GM23338 (cell line): ENCODE results near the gene GRIK2. TPM values are rescaled to one million over a fixed set of nuclear protein-coding genes. Genes with fewer than 3 reads are reported as not detected.

Source experiments
- ATAC-seq: fragments of 200-7000 bp; cut with Tn5 transposase; 3 replicates; pipeline ENCODE4 v1.9.1; 2020
- DNase-seq: peaks from one replicate; pipeline ENCODE4 v3.0.0-alpha.2; 2015; ENCODE audit warnings: low spot score
- H2AFZ ChIP-seq: fragments of 200-600 bp; sonication (generic); 2 replicates; pipeline ENCODE4 v1.8.0; 2016; ENCODE audit warnings: antibody characterized with exemption, mild to moderate bottlenecking, moderate library complexity
- H3F3A ChIP-seq: fragments of 200-600 bp; sonication (generic); replicated peaks from 2 replicates; pipeline ENCODE4 v1.8.0; 2017; ENCODE audit warnings: antibody characterized with exemption, mixed run types, low read depth
- H3K27ac ChIP-seq: fragments of 200-600 bp; sonication (generic); 2 replicates; pipeline ENCODE4 v1.6.1; 2016; ENCODE audit warnings: low read depth
- H3K27me3 ChIP-seq: fragments of 200-600 bp; sonication (generic); 2 replicates; pipeline ENCODE4 v1.8.0; 2016; ENCODE audit warnings: mild to moderate bottlenecking, mixed run types, moderate library complexity; ENCODE audit not compliant: insufficient read depth
- H3K36me3 ChIP-seq: fragments of 200-600 bp; sonication (generic); 2 replicates; pipeline ENCODE4 v1.8.0; 2016; ENCODE audit warnings: mild to moderate bottlenecking; ENCODE audit not compliant: insufficient read depth
- H3K4me1 ChIP-seq: fragments of 200-600 bp; sonication (generic); 2 replicates; pipeline ENCODE4 v1.8.0; 2016; ENCODE audit warnings: mild to moderate bottlenecking, moderate library complexity; ENCODE audit not compliant: insufficient read depth
- H3K4me2 ChIP-seq: fragments of 200-600 bp; sonication (generic); 2 replicates; pipeline ENCODE4 v1.7.1; 2017; ENCODE audit warnings: mixed run types
- H3K4me3 ChIP-seq: fragments of 200-600 bp; sonication (generic); 2 replicates; pipeline ENCODE4 v1.6.1; 2016; ENCODE audit warnings: mixed run types
- H3K79me2 ChIP-seq: fragments of 200-600 bp; sonication (generic); replicated peaks from 2 replicates; pipeline ENCODE4 v1.8.0; 2017; ENCODE audit warnings: mild to moderate bottlenecking; ENCODE audit not compliant: insufficient read depth
- H3K9me2 ChIP-seq: fragments of 200-600 bp; sonication (generic); 2 replicates; pipeline ENCODE4 v1.8.0; 2017; ENCODE audit not compliant: insufficient read depth
- H4K20me1 ChIP-seq: fragments of 200-600 bp; sonication (generic); replicated peaks from 2 replicates; pipeline ENCODE4 v1.8.0; 2017; ENCODE audit warnings: mild to moderate bottlenecking; ENCODE audit not compliant: insufficient read depth
- H3K27ac Mint-ChIP-seq: 2 replicates; pipeline ENCODE4 v1.8.0; 2020; ENCODE audit warnings: inconsistent platforms, mild to moderate bottlenecking, moderate library complexity, mixed read lengths
- H3K27me3 Mint-ChIP-seq: 3 replicates; pipeline ENCODE4 v1.8.0; 2022; ENCODE audit warnings: low read depth, mild to moderate bottlenecking, moderate library complexity, mixed read lengths, inconsistent platforms; ENCODE audit not compliant: insufficient read depth, poor library complexity
- H3K36me3 Mint-ChIP-seq: 3 replicates; pipeline ENCODE4 v1.8.0; 2021; ENCODE audit warnings: low read depth, mild to moderate bottlenecking, inconsistent platforms, moderate library complexity, mixed read lengths
- H3K4me1 Mint-ChIP-seq: 3 replicates; pipeline ENCODE4 v1.8.0; 2020; ENCODE audit warnings: mild to moderate bottlenecking, inconsistent platforms, mixed read lengths
- H3K4me3 Mint-ChIP-seq: 3 replicates; pipeline ENCODE4 v1.8.0; 2021; ENCODE audit warnings: moderate library complexity, mild to moderate bottlenecking, inconsistent platforms, mixed read lengths
- H3K9me3 Mint-ChIP-seq: 3 replicates; pipeline ENCODE4 v1.8.0; 2020; ENCODE audit warnings: moderate library complexity, mild to moderate bottlenecking, inconsistent platforms, mixed read lengths
- CREB1 ChIP-seq: fragments of 250-450 bp; sonication (Bioruptor Pico); IDR thresholded peaks from 2 replicates; pipeline ENCODE4 v1.5.0; 2020; ENCODE audit warnings: low read depth, mild to moderate bottlenecking, moderate library complexity
- EZH2 ChIP-seq: fragments of 200-600 bp; sonication (generic); IDR thresholded peaks from one replicate; pipeline ENCODE4 v1.8.0; 2017; ENCODE audit warnings: antibody characterized with exemption, mild to moderate bottlenecking, low read depth; ENCODE audit not compliant: unreplicated experiment
- EZH2phosphoT487 ChIP-seq: fragments of 200-600 bp; sonication (generic); IDR thresholded peaks from one replicate; pipeline ENCODE4 v1.8.1; 2018; ENCODE audit warnings: antibody characterized with exemption; ENCODE audit not compliant: unreplicated experiment
- JUNB ChIP-seq: IDR thresholded peaks from one replicate; pipeline ENCODE4 v1.6.1; 2016; ENCODE audit warnings: antibody characterized with exemption; ENCODE audit not compliant: unreplicated experiment
- NANOG ChIP-seq: IDR thresholded peaks from 2 replicates; pipeline ENCODE4 v1.6.1; 2016; ENCODE audit warnings: antibody characterized with exemption, borderline replicate concordance
- POLR2AphosphoS5 ChIP-seq: IDR thresholded peaks from 2 replicates; pipeline ENCODE4 v1.6.1; 2016; ENCODE audit warnings: antibody characterized with exemption, low read depth
- REST ChIP-seq: IDR thresholded peaks from one replicate; pipeline ENCODE4 v1.6.1; 2018; ENCODE audit warnings: antibody characterized with exemption; ENCODE audit not compliant: unreplicated experiment
- STAT1 ChIP-seq: IDR thresholded peaks from one replicate; pipeline ENCODE4 v1.6.1; 2016; ENCODE audit warnings: antibody characterized with exemption; ENCODE audit not compliant: unreplicated experiment
- ZNF114 ChIP-seq: fragments of 250-450 bp; sonication (Bioruptor Pico); IDR thresholded peaks from 2 replicates; pipeline ENCODE4 v1.5.0; 2020; ENCODE audit warnings: mild to moderate bottlenecking, moderate library complexity
- ZNF331 ChIP-seq: fragments of 250-450 bp; sonication (Bioruptor Pico); IDR thresholded peaks from 2 replicates; pipeline ENCODE4 v1.5.0; 2020; ENCODE audit warnings: low read depth, mild to moderate bottlenecking, moderate library complexity
- polyA plus RNA-seq: library from polyadenylated mRNA; unstranded; fragments of >200 nt; fragmentation: Nextera tagmentation; extraction: Ambion mirVana; gene quantifications from 2 replicates; pipeline ENCODE4 v1.2.1, GENCODE V29; 2016
- total RNA-seq: library from RNA; depleted of rRNA; stranded (reverse); fragments of >200 nt; shearing (Covaris generic); gene quantifications from 2 replicates; pipeline ENCODE4 v1.2.3, GENCODE V29; 2014
- TF ChIP-seq, protein P1 (sequence below): IDR thresholded peaks from 2 replicates; pipeline ENCODE4 v1.6.1; 2016; ENCODE audit warnings: antibody characterized with exemption
- TF ChIP-seq, protein P2 (sequence below), 2 experiments: fragments of 200-600 bp in 1 of 2; sonication (generic) in 1 of 2; conservative IDR thresholded peaks; 2 replicates each; pipeline versions ENCODE4 v1.5.1 to v1.6.1; 2016 to 2017; ENCODE audit warnings: antibody characterized with exemption in 2 of 2, low read depth in 2 of 2, mild to moderate bottlenecking in 2 of 2, moderate library complexity in 1 of 2
- TF ChIP-seq, protein P3 (sequence below): fragments of 250-450 bp; sonication (Bioruptor Pico); IDR thresholded peaks from 2 replicates; pipeline ENCODE4 v1.5.0; 2020; ENCODE audit warnings: mild to moderate bottlenecking, moderate library complexity

Gene GRIK2
- total and polyA plus RNA-seq, 2 experiments from 2014 or later, result 0.73 to 3.0 TPM

GRCh38 chr6:101577091-101577490, 183.6 kb downstream of the GRIK2 start:
- DNase-seq, result no peak
- no peak overlapping the region for H3K27ac Mint-ChIP-seq
- H3K9me2 ChIP-seq, result peaks cover 2% of the 10 kb centered on the region; the same call in 1 of the 2 replicates
- H3K4me1 ChIP-seq, result no peaks in the 10 kb centered on the region
- no peak overlapping the region for H3K4me3 Mint-ChIP-seq
- H3K4me3 ChIP-seq, result no peak overlapping the region
- H3K9me3 Mint-ChIP-seq, result no peaks in the 10 kb centered on the region
- no peaks in the 10 kb centered on the region for H3F3A ChIP-seq
- no peaks in the 10 kb centered on the region for H3K36me3 ChIP-seq
- H2AFZ ChIP-seq, result no peak overlapping the region
- TF ChIP-seq, protein P1, sequence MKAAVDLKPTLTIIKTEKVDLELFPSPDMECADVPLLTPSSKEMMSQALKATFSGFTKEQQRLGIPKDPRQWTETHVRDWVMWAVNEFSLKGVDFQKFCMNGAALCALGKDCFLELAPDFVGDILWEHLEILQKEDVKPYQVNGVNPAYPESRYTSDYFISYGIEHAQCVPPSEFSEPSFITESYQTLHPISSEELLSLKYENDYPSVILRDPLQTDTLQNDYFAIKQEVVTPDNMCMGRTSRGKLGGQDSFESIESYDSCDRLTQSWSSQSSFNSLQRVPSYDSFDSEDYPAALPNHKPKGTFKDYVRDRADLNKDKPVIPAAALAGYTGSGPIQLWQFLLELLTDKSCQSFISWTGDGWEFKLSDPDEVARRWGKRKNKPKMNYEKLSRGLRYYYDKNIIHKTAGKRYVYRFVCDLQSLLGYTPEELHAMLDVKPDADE, result no peak
- TF ChIP-seq EZH2phosphoT487 (no peak), ZNF331 (CRISPR knock-in tag) (no peak), NANOG (no peak), STAT1 (no peak), EZH2 (no peak), ZNF114 (CRISPR knock-in tag) (no peak), JUNB (no peak), POLR2AphosphoS5 (no peak), REST (no peak), CREB1 (CRISPR knock-in tag) (no peak)
- TF ChIP-seq, protein P2, sequence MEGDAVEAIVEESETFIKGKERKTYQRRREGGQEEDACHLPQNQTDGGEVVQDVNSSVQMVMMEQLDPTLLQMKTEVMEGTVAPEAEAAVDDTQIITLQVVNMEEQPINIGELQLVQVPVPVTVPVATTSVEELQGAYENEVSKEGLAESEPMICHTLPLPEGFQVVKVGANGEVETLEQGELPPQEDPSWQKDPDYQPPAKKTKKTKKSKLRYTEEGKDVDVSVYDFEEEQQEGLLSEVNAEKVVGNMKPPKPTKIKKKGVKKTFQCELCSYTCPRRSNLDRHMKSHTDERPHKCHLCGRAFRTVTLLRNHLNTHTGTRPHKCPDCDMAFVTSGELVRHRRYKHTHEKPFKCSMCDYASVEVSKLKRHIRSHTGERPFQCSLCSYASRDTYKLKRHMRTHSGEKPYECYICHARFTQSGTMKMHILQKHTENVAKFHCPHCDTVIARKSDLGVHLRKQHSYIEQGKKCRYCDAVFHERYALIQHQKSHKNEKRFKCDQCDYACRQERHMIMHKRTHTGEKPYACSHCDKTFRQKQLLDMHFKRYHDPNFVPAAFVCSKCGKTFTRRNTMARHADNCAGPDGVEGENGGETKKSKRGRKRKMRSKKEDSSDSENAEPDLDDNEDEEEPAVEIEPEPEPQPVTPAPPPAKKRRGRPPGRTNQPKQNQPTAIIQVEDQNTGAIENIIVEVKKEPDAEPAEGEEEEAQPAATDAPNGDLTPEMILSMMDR (conservative IDR thresholded peaks at IDR 0.05; ENCODE audit: low read depth in 2 of 2), result no peak
- TF ChIP-seq, protein P3, sequence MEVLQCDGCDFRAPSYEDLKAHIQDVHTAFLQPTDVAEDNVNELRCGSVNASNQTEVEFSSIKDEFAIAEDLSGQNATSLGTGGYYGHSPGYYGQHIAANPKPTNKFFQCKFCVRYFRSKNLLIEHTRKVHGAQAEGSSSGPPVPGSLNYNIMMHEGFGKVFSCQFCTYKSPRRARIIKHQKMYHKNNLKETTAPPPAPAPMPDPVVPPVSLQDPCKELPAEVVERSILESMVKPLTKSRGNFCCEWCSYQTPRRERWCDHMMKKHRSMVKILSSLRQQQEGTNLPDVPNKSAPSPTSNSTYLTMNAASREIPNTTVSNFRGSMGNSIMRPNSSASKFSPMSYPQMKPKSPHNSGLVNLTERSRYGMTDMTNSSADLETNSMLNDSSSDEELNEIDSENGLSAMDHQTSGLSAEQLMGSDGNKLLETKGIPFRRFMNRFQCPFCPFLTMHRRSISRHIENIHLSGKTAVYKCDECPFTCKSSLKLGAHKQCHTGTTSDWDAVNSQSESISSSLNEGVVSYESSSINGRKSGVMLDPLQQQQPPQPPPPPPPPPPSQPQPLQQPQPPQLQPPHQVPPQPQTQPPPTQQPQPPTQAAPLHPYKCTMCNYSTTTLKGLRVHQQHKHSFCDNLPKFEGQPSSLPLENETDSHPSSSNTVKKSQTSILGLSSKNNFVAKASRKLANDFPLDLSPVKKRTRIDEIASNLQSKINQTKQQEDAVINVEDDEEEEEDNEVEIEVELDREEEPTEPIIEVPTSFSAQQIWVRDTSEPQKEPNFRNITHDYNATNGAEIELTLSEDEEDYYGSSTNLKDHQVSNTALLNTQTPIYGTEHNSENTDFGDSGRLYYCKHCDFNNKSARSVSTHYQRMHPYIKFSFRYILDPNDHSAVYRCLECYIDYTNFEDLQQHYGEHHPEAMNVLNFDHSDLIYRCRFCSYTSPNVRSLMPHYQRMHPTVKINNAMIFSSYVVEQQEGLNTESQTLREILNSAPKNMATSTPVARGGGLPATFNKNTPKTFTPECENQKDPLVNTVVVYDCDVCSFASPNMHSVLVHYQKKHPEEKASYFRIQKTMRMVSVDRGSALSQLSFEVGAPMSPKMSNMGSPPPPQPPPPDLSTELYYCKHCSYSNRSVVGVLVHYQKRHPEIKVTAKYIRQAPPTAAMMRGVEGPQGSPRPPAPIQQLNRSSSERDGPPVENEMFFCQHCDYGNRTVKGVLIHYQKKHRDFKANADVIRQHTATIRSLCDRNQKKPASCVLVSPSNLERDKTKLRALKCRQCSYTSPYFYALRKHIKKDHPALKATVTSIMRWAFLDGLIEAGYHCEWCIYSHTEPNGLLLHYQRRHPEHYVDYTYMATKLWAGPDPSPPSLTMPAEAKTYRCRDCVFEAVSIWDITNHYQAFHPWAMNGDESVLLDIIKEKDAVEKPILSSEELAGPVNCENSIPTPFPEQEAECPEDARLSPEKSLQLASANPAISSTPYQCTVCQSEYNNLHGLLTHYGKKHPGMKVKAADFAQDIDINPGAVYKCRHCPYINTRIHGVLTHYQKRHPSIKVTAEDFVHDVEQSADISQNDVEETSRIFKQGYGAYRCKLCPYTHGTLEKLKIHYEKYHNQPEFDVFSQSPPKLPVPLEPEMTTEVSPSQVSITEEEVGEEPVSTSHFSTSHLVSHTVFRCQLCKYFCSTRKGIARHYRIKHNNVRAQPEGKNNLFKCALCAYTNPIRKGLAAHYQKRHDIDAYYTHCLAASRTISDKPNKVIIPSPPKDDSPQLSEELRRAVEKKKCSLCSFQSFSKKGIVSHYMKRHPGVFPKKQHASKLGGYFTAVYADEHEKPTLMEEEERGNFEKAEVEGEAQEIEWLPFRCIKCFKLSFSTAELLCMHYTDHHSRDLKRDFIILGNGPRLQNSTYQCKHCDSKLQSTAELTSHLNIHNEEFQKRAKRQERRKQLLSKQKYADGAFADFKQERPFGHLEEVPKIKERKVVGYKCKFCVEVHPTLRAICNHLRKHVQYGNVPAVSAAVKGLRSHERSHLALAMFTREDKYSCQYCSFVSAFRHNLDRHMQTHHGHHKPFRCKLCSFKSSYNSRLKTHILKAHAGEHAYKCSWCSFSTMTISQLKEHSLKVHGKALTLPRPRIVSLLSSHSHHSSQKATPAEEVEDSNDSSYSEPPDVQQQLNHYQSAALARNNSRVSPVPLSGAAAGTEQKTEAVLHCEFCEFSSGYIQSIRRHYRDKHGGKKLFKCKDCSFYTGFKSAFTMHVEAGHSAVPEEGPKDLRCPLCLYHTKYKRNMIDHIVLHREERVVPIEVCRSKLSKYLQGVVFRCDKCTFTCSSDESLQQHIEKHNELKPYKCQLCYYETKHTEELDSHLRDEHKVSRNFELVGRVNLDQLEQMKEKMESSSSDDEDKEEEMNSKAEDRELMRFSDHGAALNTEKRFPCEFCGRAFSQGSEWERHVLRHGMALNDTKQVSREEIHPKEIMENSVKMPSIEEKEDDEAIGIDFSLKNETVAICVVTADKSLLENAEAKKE (CRISPR knock-in tag), result no peak
- no peaks in the 10 kb centered on the region for H4K20me1 ChIP-seq
- peaks cover 14% of the 10 kb centered on the region; the same call in 2 of the 3 replicates for H3K4me1 Mint-ChIP-seq
- no peaks in the 10 kb centered on the region for H3K79me2 ChIP-seq
- no peaks in the 10 kb centered on the region for H3K27me3 ChIP-seq
- H3K4me2 ChIP-seq, result no peak overlapping the region
- no peaks in the 10 kb centered on the region for H3K36me3 Mint-ChIP-seq
- no peak overlapping the region for H3K27ac ChIP-seq
- ATAC-seq, result no peak
- H3K27me3 Mint-ChIP-seq, result peaks cover 2% of the 10 kb centered on the region
